AG04449 (cell line): ENCODE results near the gene SYNJ2.

Source experiments
- CTCF ChIA-PET: fragments of 350-600 bp; formaldehyde crosslinking; extraction: SDS; loops from one replicate; lab custom pipeline; 2021; ENCODE audit warnings: antibody characterized with exemption; lab: Yijun Ruan, JAX
- POLR2A ChIA-PET: fragments of 400-600, 350-600 bp; formaldehyde crosslinking; extraction: SDS; loops from one replicate; lab custom pipeline; 2020; ENCODE audit warnings: antibody characterized with exemption, inconsistent platforms; lab: Yijun Ruan, JAX
- DNase-seq: peaks from one replicate; pipeline ENCODE4 v3.0.0-alpha.2; 2010; ENCODE audit warnings: low read depth, low spot score
- H3K4me3 ChIP-seq: 2 replicates; pipeline ENCODE4 v1.5.1; 2011; ENCODE audit warnings: low read depth, mild to moderate bottlenecking, control low read depth, low read length
- TF ChIP-seq, protein P1 (sequence below): IDR thresholded peaks from one replicate; pipeline ENCODE4 v1.5.1; 2011; ENCODE audit warnings: mild to moderate bottlenecking, moderate library complexity, low read length, control low read depth, inconsistent platforms; ENCODE audit not compliant: insufficient read depth; ENCODE audit errors: missing control alignments

The SYNJ2 gene

DNA sequence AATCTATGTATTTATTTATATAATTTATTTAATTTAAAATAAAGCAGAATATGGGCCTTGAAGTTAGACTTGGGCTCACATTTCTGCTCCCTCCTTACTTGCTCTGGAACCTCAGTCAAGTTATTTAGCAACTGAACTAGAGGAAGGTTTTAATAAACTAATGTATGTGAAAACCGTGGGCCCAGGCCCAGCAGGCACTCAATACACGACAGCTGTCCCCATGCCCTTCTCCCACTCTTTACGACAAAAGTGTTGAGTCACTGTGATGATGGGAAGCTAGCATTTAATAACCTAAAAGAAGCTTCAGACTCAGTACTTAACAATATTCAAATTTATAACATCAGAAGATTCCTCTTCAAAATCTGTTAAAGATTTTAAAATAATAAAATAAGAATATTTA lies 139.7 kb downstream of the SYNJ2 start:
- TF ChIP-seq, protein P1, sequence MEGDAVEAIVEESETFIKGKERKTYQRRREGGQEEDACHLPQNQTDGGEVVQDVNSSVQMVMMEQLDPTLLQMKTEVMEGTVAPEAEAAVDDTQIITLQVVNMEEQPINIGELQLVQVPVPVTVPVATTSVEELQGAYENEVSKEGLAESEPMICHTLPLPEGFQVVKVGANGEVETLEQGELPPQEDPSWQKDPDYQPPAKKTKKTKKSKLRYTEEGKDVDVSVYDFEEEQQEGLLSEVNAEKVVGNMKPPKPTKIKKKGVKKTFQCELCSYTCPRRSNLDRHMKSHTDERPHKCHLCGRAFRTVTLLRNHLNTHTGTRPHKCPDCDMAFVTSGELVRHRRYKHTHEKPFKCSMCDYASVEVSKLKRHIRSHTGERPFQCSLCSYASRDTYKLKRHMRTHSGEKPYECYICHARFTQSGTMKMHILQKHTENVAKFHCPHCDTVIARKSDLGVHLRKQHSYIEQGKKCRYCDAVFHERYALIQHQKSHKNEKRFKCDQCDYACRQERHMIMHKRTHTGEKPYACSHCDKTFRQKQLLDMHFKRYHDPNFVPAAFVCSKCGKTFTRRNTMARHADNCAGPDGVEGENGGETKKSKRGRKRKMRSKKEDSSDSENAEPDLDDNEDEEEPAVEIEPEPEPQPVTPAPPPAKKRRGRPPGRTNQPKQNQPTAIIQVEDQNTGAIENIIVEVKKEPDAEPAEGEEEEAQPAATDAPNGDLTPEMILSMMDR: no peak
- no peak overlapping the region for H3K4me3 ChIP-seq
- no peak for DNase-seq
- POLR2A ChIA-PET: no interaction called here
- CTCF ChIA-PET: interaction anchor here (1.3 kb wide), 1 partner anchor 11 kb away, joined by 4 read pairs; no protein-coding TSS in a partner anchor

DNA sequence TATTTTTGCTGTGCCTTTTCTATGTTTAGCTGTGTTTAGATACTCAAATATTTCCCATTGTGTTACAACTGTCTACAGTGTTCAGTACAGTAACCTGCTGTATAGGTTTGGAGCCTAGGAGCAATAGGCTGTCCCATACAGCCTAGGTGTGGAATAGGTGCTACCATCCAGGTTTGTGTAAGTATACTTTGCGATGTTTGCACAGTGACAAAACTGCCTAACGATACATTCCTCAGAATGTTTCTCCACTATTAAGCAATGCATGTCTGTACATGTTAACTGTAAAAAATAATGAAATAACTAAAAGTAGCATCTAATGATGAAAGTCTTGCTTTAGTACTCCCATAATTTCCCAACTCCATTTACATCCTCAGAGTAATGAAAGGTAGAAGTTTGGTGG lies 140.4 kb downstream of the SYNJ2 start:
- DNase-seq: no peak
- POLR2A ChIA-PET: no interaction called here
- CTCF ChIA-PET: interaction anchor here (1.3 kb wide), 1 partner anchor 10 kb away, joined by 4 read pairs; no protein-coding TSS in a partner anchor
- TF ChIP-seq, protein P1: no peak
- no peak overlapping the region for H3K4me3 ChIP-seq

DNA sequence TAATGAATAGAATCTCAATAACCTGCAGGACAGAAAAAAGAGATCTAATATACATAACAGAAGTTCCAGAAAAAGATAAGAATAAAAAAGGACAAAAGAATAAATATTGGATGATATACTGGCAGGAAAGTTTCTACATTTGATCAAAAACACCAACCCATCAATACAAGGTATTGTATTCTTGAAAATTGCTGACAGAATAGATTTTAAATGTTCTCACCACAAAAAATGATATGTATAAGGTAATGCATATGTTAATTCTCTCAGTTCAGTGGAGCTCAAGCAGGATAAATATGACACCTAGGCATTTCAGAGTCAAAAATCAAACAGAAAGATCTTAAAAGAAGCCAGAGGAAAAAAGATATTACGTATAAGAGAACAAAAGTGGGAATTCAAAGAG lies 142.6 kb downstream of the SYNJ2 start:
- POLR2A ChIA-PET: no interaction called here
- DNase-seq: no peak
- H3K4me3 ChIP-seq: no peak overlapping the region
- CTCF ChIA-PET: interaction anchor here (1.4 kb wide), 1 partner anchor 9 kb away, joined by 4 read pairs; no protein-coding TSS in a partner anchor
- TF ChIP-seq, protein P1: no peak

DNA sequence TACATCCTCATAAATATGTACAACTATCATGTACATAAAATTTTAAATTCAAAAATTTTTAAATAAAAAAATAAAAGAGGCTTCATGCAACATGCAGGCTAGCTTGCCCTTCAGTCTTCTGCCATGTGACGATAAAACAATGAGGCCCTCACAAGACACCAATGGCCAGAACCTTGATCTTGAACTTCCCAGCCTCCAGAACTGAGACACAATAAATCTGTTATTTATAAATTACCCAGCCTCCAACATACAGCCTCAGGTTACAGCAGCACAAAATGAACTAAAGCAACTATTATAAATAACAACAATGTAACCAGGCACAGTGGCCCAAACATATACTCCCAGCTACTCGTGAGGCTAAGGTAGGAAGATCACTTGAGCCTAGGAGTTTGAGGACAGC lies 143.6 kb downstream of the SYNJ2 start:
- no peak overlapping the region for H3K4me3 ChIP-seq
- CTCF ChIA-PET: interaction anchor here (1.3 kb wide), 1 partner anchor 14 kb away, joined by 3 read pairs; no protein-coding TSS in a partner anchor
- POLR2A ChIA-PET: no interaction called here
- no peak for DNase-seq
- TF ChIP-seq, protein P1: no peak

DNA sequence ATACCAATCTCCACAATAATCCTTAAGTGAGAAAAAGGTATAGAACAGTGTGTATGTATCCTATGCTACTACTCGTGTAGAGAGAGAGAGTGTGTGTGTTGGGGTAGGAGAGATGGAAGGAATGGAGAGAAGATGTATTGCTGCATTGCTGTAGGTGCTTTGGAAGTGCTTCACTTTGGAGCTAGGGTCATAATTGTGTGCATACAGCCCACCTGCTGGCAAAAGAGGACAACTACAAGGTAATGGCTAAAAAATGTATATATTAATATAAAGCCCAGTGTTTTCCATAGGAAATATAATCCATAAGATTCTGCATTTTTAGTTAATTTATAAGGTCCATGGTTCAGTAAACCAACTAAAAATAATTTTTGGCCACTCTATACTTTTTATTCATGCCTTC lies 150.3 kb downstream of the SYNJ2 start:
- ChIA-PET POLR2A (no interaction called here), CTCF (interaction anchor here (0.7 to 4.4 kb wide), 16 partner anchors 8 to 817 kb away, joined by 3 to 17 read pairs (median 3); no protein-coding TSS in a partner anchor)
- TF ChIP-seq, protein P1: peak; percentile 41
- no peak overlapping the region for H3K4me3 ChIP-seq
- DNase-seq: no peak

DNA sequence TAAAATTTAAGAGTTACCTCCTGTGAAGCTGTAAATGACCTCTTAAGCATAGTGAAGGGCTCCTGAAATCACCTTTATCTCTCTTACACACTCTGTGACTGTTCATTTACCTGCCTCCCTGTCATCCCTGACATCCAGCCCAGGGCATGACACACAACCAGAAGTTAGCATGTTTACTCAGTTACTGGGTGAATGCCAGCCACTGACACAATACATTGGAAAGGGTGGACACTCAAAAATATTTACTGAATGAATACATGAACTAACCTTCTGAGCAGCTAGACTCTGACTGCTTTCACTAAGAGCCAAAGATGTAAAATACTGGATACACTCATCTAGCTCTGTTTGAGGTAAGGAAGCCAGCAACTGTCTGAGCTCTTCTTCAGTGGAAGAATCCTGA lies 161.1 kb downstream of the SYNJ2 start:
- no peak overlapping the region for H3K4me3 ChIP-seq
- CTCF ChIA-PET: interaction anchor here (1.2 to 1.6 kb wide), 3 partner anchors 10 to 63 kb away, joined by 4 to 17 read pairs (median 5); no protein-coding TSS in a partner anchor
- POLR2A ChIA-PET: no interaction called here
- TF ChIP-seq, protein P1: no peak
- peak; percentile 46 for DNase-seq
